Testis (tissue), 3 donors: ENCODE data around the gene ZSCAN26. TPM values are rescaled to one million over a fixed set of nuclear protein-coding genes. Genes with fewer than 3 reads are reported as not detected.

Experiments used
- DNase-seq: peaks from one replicate; pipeline ENCODE4 v3.0.0-alpha.2; 2019
- H3K27ac ChIP-seq, 2 donors: fragments of 200-600 bp; sonication (generic); one replicate each; pipeline ENCODE4 v1.5.1; 2019
- H3K27me3 ChIP-seq: fragments of 200-600 bp; sonication (generic); one replicate; pipeline ENCODE4 v1.5.1; 2019
- H3K36me3 ChIP-seq: fragments of 200-600 bp; sonication (generic); one replicate; pipeline ENCODE4 v1.5.1; 2017; ENCODE audit warnings: low read depth; ENCODE audit errors: missing control alignments
- H3K4me1 ChIP-seq: fragments of 200-600 bp; sonication (generic); one replicate; pipeline ENCODE4 v1.5.1; 2019
- H3K4me3 ChIP-seq, 2 donors: fragments of 200-600 bp; sonication (generic); one replicate each; pipeline ENCODE4 v1.5.1; 2017 to 2019
- H3K9me3 ChIP-seq: fragments of 200-600 bp; sonication (generic); one replicate; pipeline ENCODE4 v1.5.1; 2017
- POLR2A ChIP-seq: fragments of 450-650 bp; IDR thresholded peaks from one replicate; pipeline ENCODE4 v1.6.1; 2017; ENCODE audit warnings: antibody characterized with exemption, mild to moderate bottlenecking, moderate library complexity
- WGBS, 2 donors: methylation state at CpG; one replicate each; pipeline ENCODE4 v1.1.5; 2018; 5-methylcytosine and 5-hydroxymethylcytosine counted together
- intact Hi-C: fragments of 100-400 bp; cut with DNase I; formaldehyde crosslinking; loops from one replicate; pipeline ENCODE4 v1.15.1; 2023; ENCODE audit warnings: low total_unique reads
- polyA plus RNA-seq: library from polyadenylated mRNA; stranded (reverse); fragments of 350-450 nt; fragmentation: Illumina TruSeq; extraction: RNeasy Lipid Tissue Mini Kit (QIAGEN cat#74804); gene quantifications from one replicate; pipeline ENCODE4 v1.2.3, GENCODE V29; 2014; ENCODE audit warnings: low read depth, low replicate concordance; ENCODE audit not compliant: insufficient read depth
- total RNA-seq, 2 donors: library from RNA; depleted of rRNA; stranded (reverse); fragments of >200 nt; gene quantifications; one replicate each; pipeline ENCODE4 v1.2.3, GENCODE V29; 2016
- TF ChIP-seq, protein P1 (sequence below), 3 experiments: fragments of 450-650 bp in 2 of 3; fragments of 200-600 bp in 1 of 3; sonication (generic) in 1 of 3; IDR thresholded peaks; one replicate each; pipeline ENCODE4 v1.5.1; 2016 to 2019; ENCODE audit warnings: antibody characterized with exemption in 3 of 3, mild to moderate bottlenecking in 2 of 3, moderate library complexity in 1 of 3

The ZSCAN26 gene
- total and polyA plus RNA-seq, 3 donors from 2014 or later = 11.4 to 26.1 (median 16.4) TPM

DNA sequence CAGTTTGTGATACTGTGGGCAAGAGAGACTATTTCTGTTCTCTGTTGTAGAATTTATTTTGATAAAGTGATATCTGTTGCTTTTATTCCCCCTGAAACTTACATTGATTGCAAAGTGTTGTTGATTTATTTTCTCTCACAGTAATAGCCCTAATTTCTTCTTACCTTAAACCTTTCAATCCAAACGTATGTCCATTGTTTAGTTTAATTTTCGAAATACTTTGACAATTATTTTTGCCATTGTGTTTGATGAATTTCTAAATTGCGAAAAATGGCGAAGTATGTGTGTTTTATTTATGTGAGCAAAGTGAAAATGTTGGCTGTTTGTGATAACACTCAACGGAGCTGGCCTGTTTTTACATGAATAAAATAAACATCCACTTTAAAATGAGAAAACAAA, 381 bp upstream of the ZSCAN26 start:
- H3K9me3 ChIP-seq = no peaks in the 10 kb centered on the region
- H3K4me1 ChIP-seq = peaks cover 10% of the 10 kb centered on the region
- no peak for TF ChIP-seq POLR2A
- TF ChIP-seq, protein P1, sequence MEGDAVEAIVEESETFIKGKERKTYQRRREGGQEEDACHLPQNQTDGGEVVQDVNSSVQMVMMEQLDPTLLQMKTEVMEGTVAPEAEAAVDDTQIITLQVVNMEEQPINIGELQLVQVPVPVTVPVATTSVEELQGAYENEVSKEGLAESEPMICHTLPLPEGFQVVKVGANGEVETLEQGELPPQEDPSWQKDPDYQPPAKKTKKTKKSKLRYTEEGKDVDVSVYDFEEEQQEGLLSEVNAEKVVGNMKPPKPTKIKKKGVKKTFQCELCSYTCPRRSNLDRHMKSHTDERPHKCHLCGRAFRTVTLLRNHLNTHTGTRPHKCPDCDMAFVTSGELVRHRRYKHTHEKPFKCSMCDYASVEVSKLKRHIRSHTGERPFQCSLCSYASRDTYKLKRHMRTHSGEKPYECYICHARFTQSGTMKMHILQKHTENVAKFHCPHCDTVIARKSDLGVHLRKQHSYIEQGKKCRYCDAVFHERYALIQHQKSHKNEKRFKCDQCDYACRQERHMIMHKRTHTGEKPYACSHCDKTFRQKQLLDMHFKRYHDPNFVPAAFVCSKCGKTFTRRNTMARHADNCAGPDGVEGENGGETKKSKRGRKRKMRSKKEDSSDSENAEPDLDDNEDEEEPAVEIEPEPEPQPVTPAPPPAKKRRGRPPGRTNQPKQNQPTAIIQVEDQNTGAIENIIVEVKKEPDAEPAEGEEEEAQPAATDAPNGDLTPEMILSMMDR (IDR thresholded peaks at IDR 0.05) = no peak
- peak overlapping the region; percentile 92 for H3K27ac ChIP-seq
- intact Hi-C loops = no loop called here
- H3K36me3 ChIP-seq = no peaks in the 10 kb centered on the region
- H3K27me3 ChIP-seq = no peaks in the 10 kb centered on the region
- DNase-seq = no peak
- peak overlapping the region; percentile 80 to 82 for H3K4me3 ChIP-seq
- 6% methylated on average over 5 of the region's 5 CpGs for WGBS, 2 donors

DNA sequence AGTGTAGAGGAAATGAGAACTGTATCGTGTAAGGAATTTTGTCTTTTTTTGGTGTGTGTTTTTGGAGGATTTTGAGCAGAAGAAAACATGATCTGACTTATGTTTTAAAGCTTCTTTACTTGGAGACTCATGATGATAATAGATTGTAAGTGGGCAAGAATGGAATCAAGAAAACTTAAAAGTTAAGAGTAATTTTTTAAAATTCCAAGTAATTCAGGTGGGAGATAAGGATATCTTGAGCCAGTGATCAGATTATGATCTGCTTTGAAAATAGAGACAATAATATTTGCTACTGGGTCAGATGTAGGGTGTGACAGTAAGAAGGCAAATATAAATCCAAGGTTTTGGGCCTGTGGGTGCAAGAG, 734 bp downstream of the ZSCAN26 start:
- H3K4me3 ChIP-seq = peak overlapping the region; percentile 80 to 82
- WGBS, 2 donors = 0 to 5% methylated on average over 1 of the region's 1 CpG
- DNase-seq = no peak
- intact Hi-C loops = no loop called here
- H3K9me3 ChIP-seq = no peaks in the 10 kb centered on the region
- H3K36me3 ChIP-seq = no peaks in the 10 kb centered on the region
- TF ChIP-seq POLR2A = no peak
- TF ChIP-seq, protein P1 (IDR thresholded peaks at IDR 0.05) = no peak
- peaks cover 10% of the 10 kb centered on the region for H3K4me1 ChIP-seq
- H3K27me3 ChIP-seq = no peaks in the 10 kb centered on the region
- H3K27ac ChIP-seq = peak overlapping the region; percentile 92

DNA sequence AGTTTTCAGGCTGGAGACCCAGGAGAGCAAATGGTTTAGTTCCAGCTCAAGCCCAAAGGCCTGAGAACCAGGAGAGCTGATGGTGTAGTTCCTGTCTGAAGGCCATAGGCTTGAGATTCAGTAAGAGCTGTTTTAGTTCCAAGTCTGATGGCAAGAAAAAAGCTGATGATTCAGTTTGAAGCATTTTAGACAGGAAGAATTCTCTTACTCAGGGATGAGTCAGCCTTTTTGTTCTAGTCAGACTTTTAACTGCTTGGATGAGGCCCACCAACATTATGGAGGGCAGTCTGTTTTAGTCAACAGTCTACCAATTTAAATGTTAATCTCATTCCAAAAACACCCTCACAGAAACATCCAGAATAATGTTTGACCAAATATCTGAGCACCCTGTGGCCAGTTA, 2.5 kb downstream of the ZSCAN26 start:
- intact Hi-C loops = no loop called here
- TF ChIP-seq, protein P1 (IDR thresholded peaks at IDR 0.05) = no peak
- TF ChIP-seq POLR2A = no peak
- no peaks in the 10 kb centered on the region for H3K36me3 ChIP-seq
- no peak overlapping the region for H3K4me3 ChIP-seq
- H3K4me1 ChIP-seq = peaks cover 10% of the 10 kb centered on the region
- H3K9me3 ChIP-seq = no peaks in the 10 kb centered on the region
- no peak for DNase-seq
- H3K27ac ChIP-seq = no peak overlapping the region
- H3K27me3 ChIP-seq = no peaks in the 10 kb centered on the region

DNA sequence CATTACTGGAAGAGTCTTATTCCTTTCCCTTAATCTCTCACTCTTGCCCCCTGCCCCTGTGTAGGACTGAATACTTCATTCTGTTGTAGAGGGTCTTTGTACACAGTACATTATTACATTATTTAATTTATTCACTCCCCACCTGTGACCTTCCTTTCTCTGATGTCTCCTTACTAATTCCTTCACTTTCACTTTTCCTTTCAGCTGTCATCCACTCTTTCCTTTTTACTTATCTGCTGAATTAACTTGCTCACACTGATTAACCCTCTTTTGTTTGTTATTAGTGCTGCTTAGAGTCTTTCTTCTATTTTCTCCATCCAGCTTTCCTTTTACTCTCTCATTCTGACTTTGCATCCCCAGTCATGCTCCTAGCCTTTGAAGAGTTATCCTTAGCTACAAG, 7.9 kb downstream of the ZSCAN26 start:
- no peaks in the 10 kb centered on the region for H3K4me1 ChIP-seq
- intact Hi-C loops = no loop called here
- no peak overlapping the region for H3K4me3 ChIP-seq
- no peak for DNase-seq
- no peaks in the 10 kb centered on the region for H3K36me3 ChIP-seq
- no peaks in the 10 kb centered on the region for H3K9me3 ChIP-seq
- H3K27ac ChIP-seq = no peak overlapping the region
- no peak for TF ChIP-seq POLR2A
- TF ChIP-seq, protein P1 (IDR thresholded peaks at IDR 0.05) = no peak
- H3K27me3 ChIP-seq = no peaks in the 10 kb centered on the region

DNA sequence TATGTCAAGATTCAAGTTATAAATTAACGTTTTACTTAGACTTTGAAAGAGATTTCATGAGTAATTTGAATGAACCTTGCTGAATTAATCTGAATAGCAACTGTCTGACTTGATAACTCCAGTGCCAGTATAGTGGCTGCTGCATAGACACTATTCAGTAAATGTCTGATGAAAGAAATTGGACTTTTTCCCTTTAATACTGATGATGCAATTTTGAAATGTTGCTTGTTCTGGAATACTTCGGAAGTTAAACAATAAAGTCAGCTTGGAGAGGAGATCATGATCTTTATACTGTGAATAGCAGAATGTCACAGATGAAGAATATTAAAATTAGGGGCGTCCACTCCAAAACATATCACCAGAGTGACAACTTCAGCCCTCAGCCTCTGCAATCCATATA, 10.8 kb downstream of the ZSCAN26 start:
- Histone ChIP-seq H3K27ac (no peak overlapping the region), H3K4me1 (no peaks in the 10 kb centered on the region), H3K4me3 (no peak overlapping the region), H3K27me3 (no peaks in the 10 kb centered on the region), H3K36me3 (no peaks in the 10 kb centered on the region), H3K9me3 (no peaks in the 10 kb centered on the region)
- TF ChIP-seq, protein P1 (IDR thresholded peaks at IDR 0.05) = no peak
- TF ChIP-seq POLR2A = no peak
- WGBS, 2 donors = 71 to 77% methylated on average over 3 of the region's 3 CpGs
- intact Hi-C loops = no loop called here
- DNase-seq = no peak
